Epithelial cell of prostate (primary cell): Measurements from ENCODE around the gene NINJ2.

Source experiments
- DNase-seq: peaks from one replicate; pipeline ENCODE4 v3.0.0-alpha.2; 2011; ENCODE audit warnings: low read depth, low spot score
- H3K27ac ChIP-seq: fragments of 450-650 bp; 2 replicates; pipeline ENCODE4 v1.5.1; 2017; ENCODE audit warnings: mild to moderate bottlenecking

Gene NINJ2

DNA sequence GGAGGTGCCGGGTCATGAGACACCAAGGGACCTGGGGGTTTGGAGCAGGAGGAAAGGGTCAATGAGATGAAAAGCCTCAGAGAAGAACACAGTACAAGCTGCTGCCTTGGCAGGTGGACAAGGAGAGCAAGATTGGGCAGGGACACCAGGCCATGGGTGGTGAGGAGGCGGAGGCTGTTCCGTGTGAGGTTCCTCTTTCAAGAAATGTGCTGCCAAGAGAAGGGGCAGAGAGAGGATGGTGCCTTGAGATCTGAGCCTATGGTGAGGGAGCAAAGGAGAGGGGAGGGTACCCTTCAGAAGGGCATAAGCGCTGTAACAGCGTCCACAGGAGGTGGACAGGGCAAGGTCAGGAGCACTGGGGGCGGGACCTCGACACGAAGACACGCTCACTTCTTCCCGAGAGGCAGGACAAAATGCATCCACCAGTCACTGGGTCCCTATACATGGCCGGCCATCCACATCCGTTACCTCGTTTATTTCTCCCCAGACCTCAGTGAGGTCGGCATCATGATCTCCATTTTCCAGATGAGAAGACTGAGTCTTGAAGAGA is 103.3 kb downstream of the NINJ2 start:
- no peak overlapping the region for H3K27ac ChIP-seq
- no peak for DNase-seq

DNA sequence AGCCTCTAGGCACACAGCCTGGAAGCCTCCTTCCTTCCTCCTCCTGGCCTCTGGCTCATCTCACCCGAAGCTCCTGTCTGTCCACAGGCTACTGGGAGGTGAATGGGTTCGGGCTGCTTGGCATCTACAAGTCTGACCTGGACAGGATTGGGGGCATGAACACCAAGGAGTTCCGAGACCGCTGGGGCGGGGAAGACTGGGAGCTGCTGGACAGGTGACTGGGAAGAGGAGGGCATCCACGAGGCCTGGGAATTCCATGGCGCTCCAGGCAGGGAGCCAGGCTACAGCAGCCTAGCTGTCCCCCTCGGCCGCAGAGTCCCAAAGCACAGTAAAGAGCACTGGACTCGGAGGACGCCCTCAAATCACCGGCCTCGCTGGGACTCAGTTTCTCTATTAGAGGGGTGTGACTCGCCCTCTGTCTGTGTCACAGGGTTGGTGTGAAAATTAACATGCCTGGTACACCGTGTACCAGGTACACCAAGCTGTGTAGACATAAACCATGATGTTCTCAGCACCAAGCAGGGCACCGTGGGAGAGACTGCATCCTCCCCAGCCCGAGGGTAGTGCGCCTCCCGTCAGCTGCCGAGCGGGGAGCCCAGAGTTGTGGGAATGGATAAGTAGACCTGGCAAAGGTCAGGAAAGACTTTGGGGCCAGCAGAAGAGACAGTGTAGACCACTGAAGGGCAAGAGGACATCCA is 103.9 kb downstream of the NINJ2 start:
- no peak overlapping the region for H3K27ac ChIP-seq
- no peak for DNase-seq

DNA sequence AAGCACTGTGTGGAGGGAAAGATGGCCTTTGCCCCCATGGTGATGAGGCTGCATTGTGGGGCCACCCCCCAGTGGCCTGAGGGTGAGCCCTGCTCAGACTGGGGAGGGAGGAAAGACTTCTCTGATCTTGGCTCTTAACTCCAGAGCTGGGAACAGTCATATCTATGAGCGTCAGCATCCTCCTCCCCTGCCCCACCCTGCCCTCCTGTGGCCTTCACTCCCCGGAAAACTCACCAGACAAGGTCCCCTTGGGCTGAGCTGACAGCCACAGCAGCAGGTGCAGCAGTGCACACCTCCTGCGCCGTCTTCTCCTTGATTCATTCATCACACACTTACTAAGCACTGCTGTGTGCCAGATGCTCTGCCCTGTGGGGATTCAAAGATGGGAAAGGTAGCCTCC is 104.7 kb downstream of the NINJ2 start:
- no peak for DNase-seq
- no peak overlapping the region for H3K27ac ChIP-seq

DNA sequence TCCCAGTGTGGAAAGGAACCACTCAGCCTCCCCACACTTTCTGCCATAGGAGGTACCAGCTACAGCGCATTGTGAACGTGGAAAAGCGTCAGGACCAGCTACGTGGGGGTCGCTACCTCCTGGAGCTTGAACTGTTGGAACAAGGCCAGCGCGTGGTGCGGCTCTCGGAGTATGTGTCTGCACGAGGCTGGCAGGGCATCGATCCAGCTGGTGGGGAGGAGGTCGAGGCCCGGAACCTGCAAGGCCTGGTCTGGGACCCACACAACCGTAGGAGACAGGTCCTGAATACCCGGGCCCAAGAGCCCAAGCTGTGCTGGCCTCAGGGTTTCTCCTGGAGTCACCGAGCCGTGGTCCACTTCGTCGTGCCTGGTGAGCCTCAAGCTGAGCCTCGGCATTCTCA is 106.7 kb downstream of the NINJ2 start:
- no peak for DNase-seq

DNA sequence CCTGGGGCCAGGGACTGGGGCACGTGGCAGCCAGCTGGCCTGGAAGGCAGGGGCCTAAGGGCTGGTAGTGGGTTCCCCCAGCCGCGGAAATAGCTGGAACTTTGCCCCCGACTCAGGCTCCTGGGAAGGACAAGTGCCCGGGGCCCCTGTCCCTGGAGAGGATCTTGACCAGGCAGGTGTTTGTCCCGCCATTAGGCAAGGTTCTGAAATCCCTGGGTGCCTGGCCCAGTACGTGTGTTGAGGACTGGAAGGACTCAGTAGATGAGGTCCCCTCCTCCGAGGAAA is 109.3 kb downstream of the NINJ2 start:
- DNase-seq: no peak
- H3K27ac ChIP-seq: no peak overlapping the region

More for the DNA sequence above, 106.7 kb downstream of the NINJ2 start:
- no peak overlapping the region for H3K27ac ChIP-seq

DNA sequence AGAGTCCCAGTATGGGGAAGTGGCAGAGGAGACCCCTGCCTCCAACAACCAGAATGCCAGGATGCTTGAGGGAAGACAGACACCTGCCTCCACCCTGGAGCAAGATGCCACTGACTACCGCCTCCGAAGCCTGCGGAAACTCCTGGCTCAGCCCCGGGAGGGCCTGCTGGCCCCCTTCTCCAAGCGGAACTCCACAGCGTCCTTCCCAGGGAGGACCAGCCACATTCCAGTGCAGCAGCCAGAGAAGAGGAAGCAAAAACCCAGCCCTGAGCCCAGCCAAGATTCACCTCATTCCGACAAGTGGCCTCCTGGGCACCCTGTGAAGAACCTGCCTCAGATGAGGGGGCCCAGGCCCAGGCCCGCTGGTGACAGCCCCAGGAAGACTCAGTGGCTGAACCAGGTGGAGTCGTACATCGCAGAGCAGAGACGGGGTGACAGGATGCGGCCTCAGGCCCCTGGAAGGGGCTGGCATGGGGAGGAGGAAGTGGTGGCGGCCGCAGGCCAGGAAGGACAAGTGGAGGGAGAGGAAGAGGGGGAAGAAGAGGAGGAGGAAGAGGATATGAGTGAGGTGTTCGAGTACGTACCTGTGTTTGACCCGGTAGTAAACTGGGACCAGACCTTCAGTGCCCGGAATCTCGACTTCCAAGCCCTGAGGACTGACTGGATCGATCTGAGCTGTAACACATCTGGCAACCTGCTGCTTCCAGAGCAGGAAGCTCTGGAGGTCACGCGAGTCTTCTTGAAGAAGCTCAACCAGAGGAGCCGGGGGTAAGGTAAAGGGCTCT is 109.8 kb downstream of the NINJ2 start:
- DNase-seq: no peak
- no peak overlapping the region for H3K27ac ChIP-seq

DNA sequence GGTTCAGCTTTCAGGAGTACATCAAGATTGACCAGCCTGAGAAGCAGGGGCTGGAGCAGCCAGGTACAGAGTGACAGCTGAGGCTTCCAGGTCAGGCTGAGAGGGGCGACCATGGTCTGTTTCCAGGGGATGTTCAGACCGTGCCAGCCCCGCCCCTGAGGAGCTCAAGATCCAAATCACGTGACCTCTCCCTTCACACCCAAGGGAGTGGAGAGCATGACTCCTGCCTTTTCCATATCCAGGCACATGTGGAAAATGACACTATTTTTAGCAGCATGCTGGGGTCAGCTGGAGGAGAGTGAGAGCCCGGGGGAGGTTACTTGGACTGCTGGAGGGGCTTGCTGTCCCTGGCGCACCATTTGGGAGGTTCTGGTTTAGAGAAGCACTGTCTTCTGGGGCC is 110.8 kb downstream of the NINJ2 start:
- no peak for DNase-seq
- H3K27ac ChIP-seq: no peak overlapping the region

DNA sequence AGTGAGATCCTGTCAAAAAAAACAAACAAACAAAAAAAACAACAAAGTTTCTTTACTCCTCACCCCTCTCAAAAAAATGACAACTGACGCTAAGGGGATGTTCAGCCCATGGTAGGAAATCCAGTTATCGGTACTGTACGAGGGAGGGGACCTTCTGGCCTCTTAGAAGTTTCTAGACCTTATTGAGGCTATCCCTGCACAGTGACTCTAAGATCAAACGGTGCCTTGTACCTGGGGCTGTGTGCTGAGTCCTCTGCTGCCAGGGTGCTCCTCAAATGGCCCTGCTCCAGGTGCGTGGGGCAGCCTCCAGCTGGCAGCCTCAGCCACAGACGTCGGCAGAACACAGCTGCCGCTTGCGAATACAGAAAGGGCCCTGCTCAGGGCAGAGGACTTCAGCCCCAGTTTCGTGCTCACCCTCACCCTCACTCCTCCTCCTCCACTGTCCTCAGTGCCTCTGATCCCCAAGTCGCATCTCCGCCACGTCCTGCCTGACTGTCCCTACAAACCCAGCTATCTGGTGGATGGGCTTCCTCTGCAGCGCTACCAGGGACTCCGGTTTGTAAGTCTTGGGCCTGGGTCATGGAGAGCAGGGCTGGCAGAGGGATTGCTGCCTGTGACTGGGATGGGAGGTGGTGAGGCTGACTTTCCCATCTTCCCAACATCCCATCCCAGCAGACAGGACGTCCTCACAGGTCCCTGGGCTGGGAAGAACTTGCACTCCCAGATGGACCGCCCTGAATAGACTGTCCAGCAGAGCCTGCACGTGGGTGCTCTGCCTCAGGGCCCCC is 112.6 kb downstream of the NINJ2 start:
- no peak overlapping the region for H3K27ac ChIP-seq
- no peak for DNase-seq

DNA sequence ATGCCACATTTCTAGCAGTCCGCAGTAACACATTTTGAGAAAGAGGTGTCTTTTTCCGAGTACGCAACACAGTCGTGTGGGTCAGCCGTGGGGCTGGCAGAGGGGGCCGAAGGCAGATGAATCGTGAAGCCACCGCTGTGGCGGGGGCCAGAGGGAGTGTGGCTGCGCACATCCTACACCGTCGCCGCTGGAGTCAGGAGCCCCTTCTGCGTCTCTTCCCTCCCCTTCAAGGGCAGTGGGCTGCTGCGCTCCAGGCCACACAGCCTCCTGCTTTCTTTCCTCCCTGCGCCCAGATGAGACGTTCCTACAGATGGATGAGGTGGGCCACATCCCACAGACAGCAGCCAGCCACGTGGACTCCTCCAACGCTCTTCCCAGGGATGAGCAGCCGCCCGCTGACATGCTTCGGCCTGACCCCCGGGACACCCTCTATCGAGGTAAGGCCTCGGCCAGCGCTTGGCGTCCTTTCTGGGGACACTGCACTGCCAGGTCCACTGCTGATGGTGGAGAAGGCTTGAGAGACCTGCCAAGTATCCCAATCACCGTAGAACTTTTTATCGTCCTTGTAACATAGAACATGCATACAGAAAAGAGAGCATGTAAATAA is 113.7 kb downstream of the NINJ2 start:
- DNase-seq: no peak
- no peak overlapping the region for H3K27ac ChIP-seq

DNA sequence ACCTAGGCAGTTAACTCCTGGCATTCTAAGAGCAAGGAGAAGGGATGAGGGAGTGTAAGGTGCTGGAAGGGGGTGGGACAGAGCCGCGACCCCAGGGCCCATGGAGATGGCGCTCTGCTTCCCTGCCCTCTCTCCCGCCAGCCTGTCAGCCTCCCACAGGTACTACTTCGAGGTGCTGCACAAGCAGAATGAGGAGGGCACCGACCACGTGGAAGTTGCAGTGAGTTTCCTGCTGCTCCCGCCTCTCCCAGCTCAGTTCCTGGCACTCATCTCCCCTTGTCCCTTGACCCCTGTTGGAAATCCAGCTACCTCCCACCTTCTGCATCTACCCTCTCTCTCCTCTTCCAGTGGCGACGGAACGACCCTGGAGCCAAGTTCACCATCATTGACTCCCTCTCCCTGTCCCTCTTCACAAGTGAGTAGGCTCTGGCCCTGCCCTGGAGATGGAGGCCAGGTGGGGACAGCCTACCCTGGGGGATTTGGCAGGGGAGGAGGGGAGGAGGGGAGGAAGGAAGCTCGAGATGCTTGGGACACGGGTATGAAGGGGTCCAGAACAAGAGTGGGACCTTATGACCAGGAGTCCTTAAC is 115.3 kb downstream of the NINJ2 start:
- no peak overlapping the region for H3K27ac ChIP-seq
- DNase-seq: no peak

DNA sequence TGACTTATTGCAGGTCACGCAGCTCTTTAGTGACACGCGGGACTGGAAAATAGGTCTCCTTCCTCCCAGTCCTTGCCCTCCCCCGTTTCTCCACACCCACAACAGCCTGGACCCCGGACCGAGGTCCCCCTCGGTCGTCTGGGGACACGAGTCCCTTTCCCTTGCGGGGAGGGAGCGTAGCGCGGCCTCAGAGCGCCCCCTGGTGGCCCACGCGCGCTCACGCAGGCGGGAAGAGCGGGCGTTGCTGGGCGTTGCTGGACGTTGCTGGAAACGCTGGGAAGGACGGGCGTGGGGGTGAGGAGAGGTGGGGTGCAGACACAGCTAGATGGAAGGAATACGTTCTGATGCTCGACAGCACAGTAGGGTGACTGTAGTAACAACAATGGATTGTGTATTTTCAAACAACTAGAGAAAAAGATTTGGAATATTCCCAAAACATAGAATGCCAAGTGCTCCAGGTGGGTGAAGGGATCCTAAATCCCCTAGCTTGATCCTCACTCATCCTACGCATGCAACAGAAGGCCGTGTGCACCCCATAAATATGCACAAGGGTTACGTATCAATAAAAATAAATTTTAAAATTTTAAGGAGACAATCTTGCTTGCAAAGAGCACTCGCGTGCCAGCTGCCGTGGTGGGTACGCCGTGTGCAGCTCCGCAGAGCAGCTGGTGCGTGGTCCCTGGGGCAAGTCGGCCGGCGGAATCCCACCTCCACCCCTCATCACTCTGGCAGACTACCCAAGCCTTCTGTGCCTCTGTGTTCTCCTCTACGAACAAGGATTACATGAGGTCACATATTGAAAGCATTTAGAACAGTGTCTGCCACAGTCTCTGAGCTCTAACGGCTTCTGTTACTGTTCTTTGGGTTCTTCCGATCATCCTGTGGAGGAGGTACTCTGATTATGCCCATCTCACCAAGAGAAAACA is 116.1 kb downstream of the NINJ2 start:
- no peak overlapping the region for H3K27ac ChIP-seq
- no peak for DNase-seq

DNA sequence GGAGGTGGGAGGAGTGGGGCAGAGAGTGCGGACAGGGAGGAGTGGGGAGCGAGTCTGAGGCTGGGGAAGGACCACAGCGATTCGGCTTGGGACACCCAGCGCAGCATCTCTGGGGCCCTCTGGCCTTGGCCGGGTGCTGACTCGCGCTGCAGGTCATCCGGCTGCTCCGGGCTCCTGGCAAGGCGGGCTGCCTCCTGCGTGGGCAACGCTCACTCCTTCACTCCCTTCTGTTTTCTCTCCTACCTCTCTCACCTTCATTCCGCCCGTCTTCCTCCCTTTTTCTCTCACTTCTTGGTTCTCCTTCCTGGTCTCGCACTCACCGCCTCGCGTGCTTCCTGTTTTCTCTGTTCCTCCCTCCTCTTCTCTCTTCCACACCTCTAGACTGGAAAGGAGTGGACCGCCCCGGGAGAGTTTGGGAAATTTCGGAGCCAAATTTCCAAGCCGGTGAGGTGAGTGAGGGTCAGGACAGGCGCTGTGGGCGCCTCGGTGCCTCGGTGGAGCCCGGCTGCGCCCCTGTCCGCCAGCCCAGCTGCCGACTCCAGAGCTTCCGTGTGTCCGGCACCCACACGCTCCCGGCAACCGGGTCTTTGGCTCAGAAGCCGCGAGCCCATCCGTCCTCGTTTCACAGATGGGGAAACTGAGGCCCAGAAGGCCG is 116.9 kb downstream of the NINJ2 start:
- no peak overlapping the region for H3K27ac ChIP-seq
- DNase-seq: no peak

DNA sequence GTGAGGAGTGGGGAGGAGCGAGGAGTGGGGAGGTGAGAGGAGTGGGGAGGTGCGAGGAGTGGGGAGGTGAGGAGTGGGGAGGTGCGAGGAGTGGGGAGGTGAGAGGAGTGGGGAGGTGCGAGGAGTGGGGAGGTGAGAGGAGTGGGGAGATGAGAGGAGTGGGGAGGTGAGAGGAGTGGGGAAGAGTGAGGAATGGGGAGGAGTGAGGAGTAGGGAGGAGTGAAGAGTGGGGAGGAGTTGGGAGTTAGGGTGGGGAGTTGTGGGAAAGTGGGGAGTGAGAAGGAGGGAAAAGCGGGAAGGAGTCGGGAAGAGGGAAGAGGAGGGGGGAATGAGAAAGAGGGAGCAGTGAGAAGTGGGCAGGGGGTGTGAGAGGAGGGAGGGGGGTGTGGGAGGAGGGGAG is 117.4 kb downstream of the NINJ2 start:
- H3K27ac ChIP-seq: no peak overlapping the region
- DNase-seq: no peak

DNA sequence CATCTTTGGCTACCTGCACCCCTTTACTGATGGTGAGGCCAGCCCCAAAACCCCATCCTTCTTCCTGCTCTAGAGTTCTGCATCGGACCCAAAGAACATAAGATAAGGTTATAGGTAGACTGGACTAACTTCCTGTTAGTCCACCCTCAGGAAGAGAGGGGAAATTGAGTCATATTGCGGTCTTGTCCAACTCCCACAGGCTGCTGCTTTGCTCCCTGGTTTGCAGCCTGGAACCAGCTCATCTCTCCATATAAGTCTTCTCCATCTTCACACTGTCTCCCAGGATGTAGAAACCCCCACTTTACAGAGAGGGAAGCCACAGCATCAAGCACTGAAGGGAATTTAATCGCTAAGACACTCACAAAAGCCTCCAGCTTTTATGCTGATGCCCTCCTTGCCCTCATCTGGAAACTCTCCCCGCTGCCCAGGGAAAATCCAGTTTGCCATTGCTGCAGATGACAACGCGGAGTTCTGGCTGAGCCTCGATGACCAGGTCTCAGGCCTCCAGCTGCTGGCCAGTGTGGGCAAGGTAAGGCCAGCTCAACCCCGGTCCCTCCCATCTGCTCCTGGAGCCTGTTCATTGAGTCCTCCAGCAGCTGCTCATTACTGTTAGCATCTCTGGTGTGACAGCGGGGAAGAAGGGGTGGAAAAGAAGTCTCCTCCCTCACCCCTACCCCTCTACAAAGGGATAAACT is 118.2 kb downstream of the NINJ2 start:
- H3K27ac ChIP-seq: no peak overlapping the region
- no peak for DNase-seq

DNA sequence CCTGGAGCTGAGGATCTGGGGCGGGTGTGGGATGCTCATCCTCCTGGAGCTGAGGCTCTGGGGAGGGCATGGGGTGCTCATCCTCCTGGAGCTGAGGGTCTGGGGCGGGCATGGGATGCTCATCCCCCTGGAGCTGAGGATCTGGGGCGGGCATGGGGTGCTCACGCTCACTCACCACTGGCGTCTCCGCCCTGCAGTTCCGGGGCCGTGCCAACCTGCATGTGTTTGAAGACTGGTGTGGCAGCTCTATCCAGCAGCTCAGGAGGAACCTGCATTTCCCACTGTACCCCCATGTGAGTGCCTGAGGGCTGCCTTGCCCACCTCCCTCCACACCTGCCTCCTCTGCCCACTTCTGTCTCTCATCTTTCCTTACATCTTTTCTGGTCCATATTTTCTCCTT is 119.1 kb downstream of the NINJ2 start:
- DNase-seq: no peak
- H3K27ac ChIP-seq: no peak overlapping the region

DNA sequence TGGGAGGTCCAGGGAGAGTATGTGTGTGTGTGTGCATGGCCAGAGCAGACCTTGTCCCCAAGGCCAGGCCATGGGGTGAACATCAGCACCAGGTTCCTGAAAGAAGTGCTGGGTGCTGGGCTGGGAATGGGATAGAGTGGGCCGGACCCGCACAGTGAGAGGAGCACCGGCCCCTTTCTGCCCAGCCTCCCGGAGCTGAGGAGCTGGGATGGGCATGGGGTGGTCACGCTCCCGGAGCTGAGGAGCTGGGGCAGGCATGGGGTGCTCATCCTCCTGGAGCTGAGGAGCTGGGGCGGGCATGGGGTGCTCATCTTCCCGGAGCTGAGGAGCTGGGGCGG is 120.2 kb downstream of the NINJ2 start:
- H3K27ac ChIP-seq: no peak overlapping the region
- DNase-seq: no peak

DNA sequence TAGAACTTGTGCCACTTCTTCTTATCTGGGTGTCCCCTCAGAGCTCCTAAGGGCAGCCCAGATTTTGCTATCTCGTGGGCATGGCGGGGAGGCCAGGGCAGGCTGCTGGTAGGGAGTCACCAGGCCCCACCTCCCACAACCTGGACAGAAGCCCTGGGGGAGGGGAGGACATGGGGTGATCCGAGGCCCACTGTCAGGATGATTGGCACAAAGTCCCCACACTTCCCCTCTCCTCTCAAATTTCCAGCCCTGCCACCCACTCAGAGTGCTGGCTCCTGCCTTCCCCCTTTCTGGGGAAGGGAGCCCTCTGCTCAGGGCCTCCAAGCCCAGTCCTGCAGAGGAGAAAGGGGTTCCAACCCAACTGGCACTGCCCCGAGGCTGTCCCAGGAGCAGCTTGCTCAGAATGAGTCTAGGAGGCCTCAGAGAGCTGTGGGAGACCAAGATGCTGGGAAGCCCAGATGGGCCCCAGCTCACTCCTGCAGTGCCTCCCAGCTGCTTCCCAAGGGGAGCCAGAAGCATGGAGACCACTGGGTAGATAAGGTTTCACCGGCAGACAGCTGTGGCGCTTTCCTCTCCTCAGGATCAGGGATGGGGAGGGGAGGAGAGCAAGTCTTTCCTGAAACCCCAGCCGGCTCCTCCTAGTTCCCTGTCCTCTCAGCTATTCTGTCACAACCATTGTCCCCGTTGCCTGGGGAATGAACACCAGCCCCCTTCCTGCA is 120.7 kb downstream of the NINJ2 start:
- no peak overlapping the region for H3K27ac ChIP-seq
- DNase-seq: no peak
